Muscle of back (tissue), 11 donors: ENCODE measurements around the gene NAMPT. TPM values are rescaled to one million over a fixed set of nuclear protein-coding genes. Genes with fewer than 3 reads are reported as not detected.
"Not testable (repeated sequence)": the region's sequence is repeated elsewhere in the genome, so short reads cannot be mapped to it uniquely, and the experiment has no call there.

Experiments used
- DNase-seq, 3 donors: peaks; one replicate each; pipeline versions ENCODE4 v3.0.0 to v3.0.0-alpha.2; 2013
- polyA plus RNA-seq, 10 donors: library from polyadenylated mRNA; unstranded; fragments of 120-200 nt; gene quantifications; one replicate each; pipeline ENCODE4 v1.2.1, GENCODE V29; 2013; ENCODE audit not compliant: insufficient read length in 10 of 10

Gene NAMPT
- polyA plus RNA-seq, 10 donors: 17.7 to 27.3 (median 21.2) TPM

GRCh38 chr7:106236065-106236464 is 48.7 kb downstream of the NAMPT start:
- DNase-seq: no peak

GRCh38 chr7:106234425-106234824 is 50.4 kb downstream of the NAMPT start:
- DNase-seq: no peak

GRCh38 chr7:106231856-106232490 is 52.8 kb downstream of the NAMPT start:
- DNase-seq: no peak

- no peak for DNase-seq
Measured at GRCh38 chr7:106225856-106226255, 58.9 kb downstream of the NAMPT start.

GRCh38 chr7:106224797-106225196 is 60.0 kb downstream of the NAMPT start:
- DNase-seq: no peak

- no peak for DNase-seq
Measured at GRCh38 chr7:106223156-106223555, 61.6 kb downstream of the NAMPT start.

GRCh38 chr7:106222545-106222944 is 62.2 kb downstream of the NAMPT start:
- DNase-seq: no peak

GRCh38 chr7:106220307-106220706 is 64.5 kb downstream of the NAMPT start:
- DNase-seq: no peak

GRCh38 chr7:106219170-106219569 is 65.6 kb downstream of the NAMPT start:
- DNase-seq: no peak

- DNase-seq: no peak
Measured at GRCh38 chr7:106218546-106218945, 66.2 kb downstream of the NAMPT start.

- peak in 2 of 3 donors; percentile 10 to 17 for DNase-seq
Measured at GRCh38 chr7:106216923-106217542, 67.8 kb downstream of the NAMPT start.

GRCh38 chr7:106216517-106216922 is 68.3 kb downstream of the NAMPT start:
- peak; percentile 17 to 86 (median 40) for DNase-seq

- DNase-seq: no peak
Measured at GRCh38 chr7:106215868-106216516, 68.8 kb downstream of the NAMPT start.

- not testable (repeated sequence) for DNase-seq
Measured at GRCh38 chr7:106208944-106209343, 75.8 kb downstream of the NAMPT start.

GRCh38 chr7:106206826-106207541 is 77.8 kb downstream of the NAMPT start:
- DNase-seq: no peak

GRCh38 chr7:106205621-106206222 is 79.1 kb downstream of the NAMPT start:
- no peak for DNase-seq

GRCh38 chr7:106203473-106203872 is 81.3 kb downstream of the NAMPT start:
- DNase-seq: no peak

GRCh38 chr7:106201164-106201563 is 83.6 kb downstream of the NAMPT start:
- no peak for DNase-seq

- no peak for DNase-seq
Measured at GRCh38 chr7:106199813-106200364, 84.9 kb downstream of the NAMPT start.

GRCh38 chr7:106199024-106199423 is 85.8 kb downstream of the NAMPT start:
- DNase-seq: no peak
